Sigmoid colon (tissue), 4 donors: ENCODE results near the gene VCAN.

Experiments used
- CTCF ChIP-seq, 4 experiments: fragments of 450-650 bp in 3 of 4; fragments of 200-600 bp in 1 of 4; IDR thresholded peaks; one replicate each; pipeline ENCODE4 v1.5.1; 2016 to 2019; ENCODE audit warnings: antibody characterized with exemption in 4 of 4, mild to moderate bottlenecking in 3 of 4, moderate library complexity in 2 of 4
- EP300 ChIP-seq, 4 donors: sonication (generic); formaldehyde crosslinking; IDR thresholded peaks; one replicate each; pipeline ENCODE4 v1.6.1; 2017; ENCODE audit warnings: antibody characterized with exemption in 4 of 4
- POLR2A ChIP-seq, 2 donors: fragments of 450-650 bp; IDR thresholded peaks; one replicate each; pipeline ENCODE4 v1.6.1; 2016; ENCODE audit warnings: antibody characterized with exemption in 2 of 2, mild to moderate bottlenecking in 2 of 2, moderate library complexity in 2 of 2
- POLR2AphosphoS5 ChIP-seq, 4 donors: sonication (generic); formaldehyde crosslinking; IDR thresholded peaks; one replicate each; pipeline ENCODE4 v1.6.1; 2017; ENCODE audit warnings: antibody characterized with exemption in 4 of 4

GRCh38 chr5:83516377-83516776, 44.8 kb downstream of the VCAN start:
- TF ChIP-seq CTCF (IDR thresholded peaks at IDR 0.05) (no peak), POLR2AphosphoS5 (IDR thresholded peaks at IDR 0.05) (no peak), POLR2A (IDR thresholded peaks at IDR 0.05) (no peak), EP300 (IDR thresholded peaks at IDR 0.05) (no peak)
